ENCODE measurements around the gene LRRC36. TPM values are rescaled to one million over a fixed set of nuclear protein-coding genes. Genes with fewer than 3 reads are reported as not detected.

The LRRC36 gene
- total RNA-seq, 1 experiment from 2014 or later: not detected

DNA sequence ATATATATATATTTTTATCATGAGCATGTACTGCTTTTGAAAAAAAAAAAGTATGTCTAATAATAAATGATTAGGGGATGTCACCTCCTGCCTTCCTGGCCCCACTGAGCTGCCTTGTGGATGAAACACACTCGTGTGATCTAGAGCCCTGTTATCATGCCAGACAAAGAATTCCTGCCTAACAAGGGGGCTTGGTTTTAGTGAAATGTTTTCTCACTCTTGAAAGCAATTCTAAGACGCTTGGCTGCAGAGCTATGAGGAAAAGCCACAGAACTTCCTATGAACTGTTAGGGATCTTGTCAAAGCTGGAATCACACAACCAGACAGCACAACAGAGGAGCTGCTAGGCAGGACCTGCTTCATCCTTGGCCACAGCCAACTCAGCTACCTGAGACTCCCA, 85.7 kb downstream of the LRRC36 start (continued):
- TF ChIP-seq, protein P1, sequence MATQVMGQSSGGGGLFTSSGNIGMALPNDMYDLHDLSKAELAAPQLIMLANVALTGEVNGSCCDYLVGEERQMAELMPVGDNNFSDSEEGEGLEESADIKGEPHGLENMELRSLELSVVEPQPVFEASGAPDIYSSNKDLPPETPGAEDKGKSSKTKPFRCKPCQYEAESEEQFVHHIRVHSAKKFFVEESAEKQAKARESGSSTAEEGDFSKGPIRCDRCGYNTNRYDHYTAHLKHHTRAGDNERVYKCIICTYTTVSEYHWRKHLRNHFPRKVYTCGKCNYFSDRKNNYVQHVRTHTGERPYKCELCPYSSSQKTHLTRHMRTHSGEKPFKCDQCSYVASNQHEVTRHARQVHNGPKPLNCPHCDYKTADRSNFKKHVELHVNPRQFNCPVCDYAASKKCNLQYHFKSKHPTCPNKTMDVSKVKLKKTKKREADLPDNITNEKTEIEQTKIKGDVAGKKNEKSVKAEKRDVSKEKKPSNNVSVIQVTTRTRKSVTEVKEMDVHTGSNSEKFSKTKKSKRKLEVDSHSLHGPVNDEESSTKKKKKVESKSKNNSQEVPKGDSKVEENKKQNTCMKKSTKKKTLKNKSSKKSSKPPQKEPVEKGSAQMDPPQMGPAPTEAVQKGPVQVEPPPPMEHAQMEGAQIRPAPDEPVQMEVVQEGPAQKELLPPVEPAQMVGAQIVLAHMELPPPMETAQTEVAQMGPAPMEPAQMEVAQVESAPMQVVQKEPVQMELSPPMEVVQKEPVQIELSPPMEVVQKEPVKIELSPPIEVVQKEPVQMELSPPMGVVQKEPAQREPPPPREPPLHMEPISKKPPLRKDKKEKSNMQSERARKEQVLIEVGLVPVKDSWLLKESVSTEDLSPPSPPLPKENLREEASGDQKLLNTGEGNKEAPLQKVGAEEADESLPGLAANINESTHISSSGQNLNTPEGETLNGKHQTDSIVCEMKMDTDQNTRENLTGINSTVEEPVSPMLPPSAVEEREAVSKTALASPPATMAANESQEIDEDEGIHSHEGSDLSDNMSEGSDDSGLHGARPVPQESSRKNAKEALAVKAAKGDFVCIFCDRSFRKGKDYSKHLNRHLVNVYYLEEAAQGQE (IDR thresholded peaks at IDR 0.05; ENCODE audit: low read depth): no peak
- TF ChIP-seq EZH2 (IDR thresholded peaks at IDR 0.05) (no peak), RAD21 (IDR thresholded peaks at IDR 0.05; ENCODE audit: low read depth) (no peak), SP1 (IDR thresholded peaks at IDR 0.05; ENCODE audit: low read depth) (no peak)

DNA sequence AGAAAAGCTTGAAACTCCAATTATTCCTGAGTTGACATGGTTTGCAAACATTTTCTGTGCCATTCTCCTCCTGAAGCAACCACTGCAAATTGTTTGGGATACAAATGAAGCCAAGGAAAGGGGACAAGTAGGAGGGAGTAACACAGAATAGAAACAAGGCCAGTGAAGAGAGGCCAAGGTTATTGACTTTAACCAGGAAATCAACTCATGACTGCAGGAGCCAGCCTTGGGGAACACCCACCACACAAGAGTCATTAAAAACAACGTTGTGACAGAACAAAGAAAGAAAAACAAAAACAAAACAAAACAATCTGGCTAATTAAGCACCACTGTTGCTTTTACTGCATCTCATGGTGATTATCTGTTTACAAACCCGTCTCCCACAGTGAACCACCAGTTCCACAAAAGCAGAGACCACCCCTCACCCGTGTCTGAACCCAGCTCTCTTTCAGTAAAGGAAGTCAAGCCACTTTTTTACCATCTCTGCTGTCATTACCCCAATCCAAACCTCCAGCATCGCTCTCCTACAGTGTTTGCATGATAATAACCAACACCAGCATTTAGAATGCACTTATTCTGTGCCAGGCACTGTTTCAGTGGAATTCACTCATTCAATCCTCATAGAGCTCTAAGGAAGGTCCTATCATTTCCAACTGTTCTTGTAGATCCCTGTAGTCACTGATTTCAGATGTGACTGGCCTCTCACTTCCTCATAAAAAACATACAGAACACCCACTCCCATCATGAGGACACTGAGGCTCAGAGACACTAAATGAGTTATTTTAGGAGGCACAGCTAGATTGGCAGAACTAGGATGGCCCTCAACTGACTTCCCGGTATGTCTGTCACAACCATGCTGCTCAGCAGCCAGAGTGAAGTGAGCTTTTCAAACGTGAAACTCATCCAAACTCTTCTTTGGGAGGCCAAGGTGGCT, 87.6 kb downstream of the LRRC36 start:
- Histone ChIP-seq H3K9me2 (ENCODE audit: insufficient read depth) (no peaks in the 10 kb centered on the region), H3K4me1 (ENCODE audit: control insufficient read depth in 1 of 2, insufficient read depth in 2 of 2, low read length in 2 of 2) (peaks cover 10 to 19% of the 10 kb centered on the region in 2 experiments; a peak in 3 of 4 replicates), H3K27ac (ENCODE audit: low read depth, low read length) (no peak overlapping the region), H3K4me3 (replicated peaks in 1 of 2; ENCODE audit: low read depth in 1 of 2, low read length in 2 of 2) (no peak overlapping the region), H3K9me3 (ENCODE audit: control insufficient read depth in 1 of 2, insufficient read depth in 1 of 2, low read depth in 1 of 2, low read length in 2 of 2) (no peaks in the 10 kb centered on the region), H4K20me1 (ENCODE audit: insufficient read depth) (no peaks in the 10 kb centered on the region), H3K79me2 (ENCODE audit: insufficient read depth, low read length) (no peaks in the 10 kb centered on the region), H3K4me2 (ENCODE audit: low read length) (no peak overlapping the region), H2AFZ (ENCODE audit: low read depth, low read length, poor library complexity, severe bottlenecking) (no peak overlapping the region), H3K36me3 (ENCODE audit: control insufficient read depth in 1 of 2, insufficient read depth in 2 of 2, low read length in 2 of 2) (no peaks in the 10 kb centered on the region), H3K27me3 (ENCODE audit: insufficient read depth, low read length) (no peaks in the 10 kb centered on the region), H3K9ac (ENCODE audit: low read length) (no peak overlapping the region)
- ATAC-seq: no peak
- POLR2A ChIA-PET: no interaction called here
- CTCF ChIA-PET: interaction anchor here (2.9 kb wide), 1 partner anchor 14 kb away, joined by 8 read pairs; no protein-coding TSS in a partner anchor
- no peak for DNase-seq (ENCODE audit: low read depth, low spot score)
- intact Hi-C loops (cut with micrococcal nuclease): no loop called here
- TSS peak; percentile 43 for BruUV-seq (replicated peaks)
- RAD21 ChIA-PET (ENCODE audit: low non-redundant PET in 1 of 2, low total read pairs in 2 of 2, uncharacterized antibody in 2 of 2, unreplicated experiment in 2 of 2): no interaction called here
- TF ChIP-seq POLR2AphosphoS5 (IDR thresholded peaks at IDR 0.05; ENCODE audit: low read depth, low read length) (no peak), ZNF274 (IDR thresholded peaks at IDR 0.05; ENCODE audit: low read depth, low read length) (no peak), POLR2A (IDR thresholded peaks at IDR 0.05; ENCODE audit: borderline replicate concordance, extremely low read depth, insufficient read depth, insufficient read length) (no peak), SIN3A (IDR thresholded peaks at IDR 0.05; ENCODE audit: low read depth) (no peak), EGR1 (IDR thresholded peaks at IDR 0.05; ENCODE audit: low read depth) (no peak), ELF1 (IDR thresholded peaks at IDR 0.05; ENCODE audit: borderline replicate concordance, low read depth) (no peak), RAD21 (IDR thresholded peaks at IDR 0.05; ENCODE audit: low read depth) (no peak), EZH2phosphoT487 (IDR thresholded peaks at IDR 0.05; ENCODE audit: borderline replicate concordance) (no peak), SRF (IDR thresholded peaks at IDR 0.05; ENCODE audit: low read depth) (no peak), CEBPB (IDR thresholded peaks at IDR 0.05; ENCODE audit: low read depth) (no peak)
- TF ChIP-seq, protein P2, sequence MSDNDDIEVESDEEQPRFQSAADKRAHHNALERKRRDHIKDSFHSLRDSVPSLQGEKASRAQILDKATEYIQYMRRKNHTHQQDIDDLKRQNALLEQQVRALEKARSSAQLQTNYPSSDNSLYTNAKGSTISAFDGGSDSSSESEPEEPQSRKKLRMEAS (IDR thresholded peaks at IDR 0.05): no peak
- TF ChIP-seq, protein P1 (IDR thresholded peaks at IDR 0.05; ENCODE audit: low read depth): no peak
